ENCODE measurements around the gene KIRREL3. TPM values are rescaled to one million over a fixed set of nuclear protein-coding genes. Genes with fewer than 3 reads are reported as not detected.

Gene KIRREL3
- total RNA-seq, 1 donor from 2014 or later = not detected

DNA sequence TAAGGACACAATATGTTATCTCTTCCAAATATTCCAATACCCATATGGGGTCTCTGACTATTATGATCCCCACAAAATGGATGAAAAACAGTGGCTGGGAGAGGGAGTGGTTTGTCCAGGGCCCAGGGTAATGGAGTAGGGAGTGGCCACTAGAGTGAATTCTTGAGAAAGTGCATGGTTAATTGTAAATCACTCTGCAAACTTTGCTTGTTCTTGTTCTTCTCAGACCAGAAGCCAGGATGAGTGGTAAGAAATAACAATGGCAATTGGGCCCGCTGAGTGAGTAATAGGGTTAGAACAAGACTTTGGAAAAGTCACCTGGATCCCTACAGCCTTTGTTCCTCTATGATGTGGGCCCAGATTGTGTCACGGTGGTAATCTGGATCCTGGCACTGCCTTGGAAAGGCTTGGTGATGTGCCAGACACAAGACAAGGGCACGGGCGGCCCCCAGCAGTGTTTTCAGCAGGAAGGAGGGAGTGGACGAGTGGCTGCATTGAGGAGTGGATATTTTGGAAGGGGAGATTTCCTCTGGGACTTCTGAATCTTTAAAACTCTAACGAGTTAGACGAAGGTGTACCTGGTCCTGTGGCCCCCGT lies 18.2 kb upstream of the KIRREL3 start:
- Mint-ChIP-seq H3K27ac (no peak overlapping the region), H3K27me3 (ENCODE audit: low read depth) (no peaks in the 10 kb centered on the region), H3K4me3 (ENCODE audit: low read depth) (no peak overlapping the region), H3K36me3 (ENCODE audit: low read depth) (no peaks in the 10 kb centered on the region), H3K9me3 (no peaks in the 10 kb centered on the region), H3K4me1 (ENCODE audit: low read depth) (no peaks in the 10 kb centered on the region)
- intact Hi-C loops (cut with micrococcal nuclease) = no loop called here
- no peak for DNase-seq (ENCODE audit: low spot score)

DNA sequence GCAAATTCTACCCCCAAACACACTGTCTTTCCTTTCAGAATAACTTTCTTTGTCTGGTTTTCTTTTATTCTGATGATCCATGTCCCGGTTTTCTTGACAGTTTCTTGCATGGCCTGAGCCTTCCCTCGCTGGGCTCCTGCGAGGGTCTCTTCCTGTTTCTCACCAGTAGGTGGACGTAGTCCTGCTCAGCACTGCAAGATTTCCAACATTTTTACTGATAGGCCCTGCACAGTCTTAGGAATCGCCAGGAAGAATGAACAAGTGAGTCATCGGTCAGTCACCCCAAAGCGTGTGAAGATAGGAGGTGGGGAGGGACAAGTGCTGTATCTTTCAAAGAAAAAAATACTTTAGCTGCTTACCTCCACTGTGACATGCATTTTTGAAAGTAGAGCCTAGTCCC lies 16.9 kb upstream of the KIRREL3 start:
- Mint-ChIP-seq H3K36me3 (ENCODE audit: low read depth) (no peaks in the 10 kb centered on the region), H3K4me3 (ENCODE audit: low read depth) (no peak overlapping the region), H3K9me3 (no peaks in the 10 kb centered on the region), H3K4me1 (ENCODE audit: low read depth) (no peaks in the 10 kb centered on the region), H3K27ac (no peak overlapping the region), H3K27me3 (ENCODE audit: low read depth) (no peaks in the 10 kb centered on the region)
- DNase-seq (ENCODE audit: low spot score) = no peak
- intact Hi-C loops (cut with micrococcal nuclease) = no loop called here

DNA sequence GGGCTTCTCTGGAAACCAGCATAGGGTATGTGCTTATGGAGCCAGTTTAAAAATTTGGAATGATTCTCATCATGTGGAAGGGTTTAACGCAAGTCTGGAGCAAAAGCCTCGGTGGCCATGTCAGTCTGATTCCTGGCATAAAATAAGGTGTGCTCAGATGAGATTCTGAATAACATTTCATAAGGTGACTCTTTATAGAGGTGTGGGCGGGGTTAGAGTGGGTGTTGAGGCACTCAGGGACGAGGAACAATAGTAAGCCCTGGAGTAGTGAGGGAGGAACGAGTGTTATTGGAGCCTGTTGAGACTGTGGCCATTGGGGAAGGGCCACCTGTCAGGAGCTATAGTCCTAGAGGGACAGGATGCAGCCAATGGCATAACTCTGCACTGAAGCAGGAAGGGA lies 13.0 kb upstream of the KIRREL3 start:
- intact Hi-C loops (cut with micrococcal nuclease) = no loop called here
- no peak for DNase-seq (ENCODE audit: low spot score)
- Mint-ChIP-seq H3K4me3 (ENCODE audit: low read depth) (no peak overlapping the region), H3K4me1 (ENCODE audit: low read depth) (no peaks in the 10 kb centered on the region), H3K27me3 (ENCODE audit: low read depth) (no peaks in the 10 kb centered on the region), H3K36me3 (ENCODE audit: low read depth) (no peaks in the 10 kb centered on the region), H3K27ac (no peak overlapping the region), H3K9me3 (no peaks in the 10 kb centered on the region)

DNA sequence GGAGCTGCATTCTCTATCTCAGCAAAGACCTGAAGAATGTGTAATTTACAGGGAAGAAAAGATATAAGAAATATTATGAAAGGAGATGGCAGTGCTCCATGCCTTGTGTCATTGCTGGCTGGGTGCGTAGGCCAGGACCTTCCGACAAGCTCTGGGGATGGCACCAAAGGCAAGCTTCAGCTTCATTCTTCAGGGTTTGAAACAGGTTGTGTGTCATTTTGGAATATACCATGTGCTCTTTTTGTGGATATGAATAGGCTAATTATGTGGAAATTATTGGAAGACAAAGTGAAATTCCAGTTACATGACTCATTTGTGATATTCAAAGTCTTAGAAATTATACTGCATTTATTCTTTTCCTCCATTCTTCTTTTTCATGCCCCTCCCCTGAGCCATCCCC lies 5.7 kb upstream of the KIRREL3 start:
- Mint-ChIP-seq H3K4me1 (ENCODE audit: low read depth) (no peaks in the 10 kb centered on the region), H3K27me3 (ENCODE audit: low read depth) (peaks cover 40% of the 10 kb centered on the region), H3K36me3 (ENCODE audit: low read depth) (no peaks in the 10 kb centered on the region), H3K27ac (no peak overlapping the region), H3K9me3 (no peaks in the 10 kb centered on the region), H3K4me3 (ENCODE audit: low read depth) (no peak overlapping the region)
- no peak for DNase-seq (ENCODE audit: low spot score)
- intact Hi-C loops (cut with micrococcal nuclease) = no loop called here

DNA sequence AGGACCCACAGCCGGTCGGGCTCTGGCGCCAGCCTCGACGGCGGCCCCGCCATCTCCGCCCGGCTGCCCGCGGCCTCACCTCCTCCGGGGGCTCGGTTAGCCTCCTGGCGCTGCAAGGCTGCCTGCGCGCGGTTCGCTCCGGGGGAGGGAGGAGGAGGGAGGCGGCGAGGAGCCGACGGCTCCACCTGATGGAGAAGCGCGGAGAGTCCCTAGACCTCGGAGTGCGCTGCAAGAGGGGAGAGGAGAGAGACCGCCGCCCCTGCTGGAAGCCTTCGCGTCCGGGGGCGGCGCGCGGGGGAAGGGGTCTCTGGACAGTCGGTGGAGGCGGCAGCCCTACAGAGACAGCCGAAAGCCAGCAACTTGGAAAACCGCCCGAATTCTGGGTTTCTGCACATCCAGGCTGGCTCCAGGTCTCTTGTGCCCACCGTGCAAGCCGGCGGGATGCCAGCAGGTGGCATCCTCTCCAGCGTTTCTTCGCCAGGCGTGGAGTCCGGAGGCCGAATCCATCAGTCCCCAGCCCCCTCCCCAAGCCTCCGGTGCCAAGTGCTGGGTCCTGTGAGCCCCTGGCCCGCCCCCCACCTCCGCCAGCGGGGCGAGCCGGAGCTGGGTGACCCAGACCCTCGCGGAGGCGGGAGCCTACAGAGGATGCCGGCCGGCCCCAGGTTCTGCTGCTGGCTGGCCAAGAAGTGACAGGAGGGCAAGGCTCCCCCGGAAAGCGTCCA lies 2.9 kb upstream of the KIRREL3 start:
- intact Hi-C loops (cut with micrococcal nuclease) = no loop called here
- H3K27ac Mint-ChIP-seq = no peak overlapping the region
- no peak for DNase-seq (ENCODE audit: low spot score)

DNA sequence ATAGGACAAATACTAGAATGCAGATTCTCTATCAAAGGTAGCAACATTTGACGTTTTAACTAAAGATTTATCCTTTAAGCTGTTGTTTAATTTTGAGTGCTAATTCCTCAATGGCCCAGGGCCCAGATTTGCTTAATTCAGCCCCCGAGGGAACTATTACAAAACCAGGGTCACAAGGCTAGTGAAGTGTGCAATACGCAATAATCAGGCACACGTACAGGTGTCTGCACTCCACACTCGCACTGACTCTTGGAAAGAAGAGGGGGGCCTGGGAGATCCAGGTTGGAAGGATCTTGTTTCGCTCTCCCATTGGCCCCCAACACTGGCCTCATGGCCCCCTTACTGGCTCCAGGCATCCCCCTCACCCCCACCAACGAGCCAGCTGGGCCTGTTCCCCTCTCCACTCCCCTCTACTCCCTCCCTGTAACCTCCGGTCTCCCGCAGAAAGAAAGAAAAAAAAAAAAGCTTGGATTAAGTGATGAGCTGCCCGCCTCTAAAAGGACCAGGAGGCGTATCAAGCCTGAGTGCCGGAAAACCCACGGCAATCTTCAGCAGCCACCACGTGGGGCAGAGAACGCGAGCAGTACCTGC lies 2.2 kb upstream of the KIRREL3 start:
- H3K27ac Mint-ChIP-seq = no peak overlapping the region
- no peaks in the 10 kb centered on the region for H3K4me1 Mint-ChIP-seq (ENCODE audit: low read depth)
- H3K27me3 Mint-ChIP-seq (ENCODE audit: low read depth) = peaks cover 40% of the 10 kb centered on the region
- H3K36me3 Mint-ChIP-seq (ENCODE audit: low read depth) = no peaks in the 10 kb centered on the region
- H3K9me3 Mint-ChIP-seq = no peaks in the 10 kb centered on the region
- no peak overlapping the region for H3K4me3 Mint-ChIP-seq (ENCODE audit: low read depth)
- intact Hi-C loops (cut with micrococcal nuclease) = no loop called here
- DNase-seq (ENCODE audit: low spot score) = no peak

More for the DNA sequence above, 2.9 kb upstream of the KIRREL3 start:
- no peaks in the 10 kb centered on the region for H3K36me3 Mint-ChIP-seq (ENCODE audit: low read depth)
- no peaks in the 10 kb centered on the region for H3K9me3 Mint-ChIP-seq
- no peaks in the 10 kb centered on the region for H3K4me1 Mint-ChIP-seq (ENCODE audit: low read depth)
- no peak overlapping the region for H3K4me3 Mint-ChIP-seq (ENCODE audit: low read depth)
- peaks cover 40% of the 10 kb centered on the region for H3K27me3 Mint-ChIP-seq (ENCODE audit: low read depth)

DNA sequence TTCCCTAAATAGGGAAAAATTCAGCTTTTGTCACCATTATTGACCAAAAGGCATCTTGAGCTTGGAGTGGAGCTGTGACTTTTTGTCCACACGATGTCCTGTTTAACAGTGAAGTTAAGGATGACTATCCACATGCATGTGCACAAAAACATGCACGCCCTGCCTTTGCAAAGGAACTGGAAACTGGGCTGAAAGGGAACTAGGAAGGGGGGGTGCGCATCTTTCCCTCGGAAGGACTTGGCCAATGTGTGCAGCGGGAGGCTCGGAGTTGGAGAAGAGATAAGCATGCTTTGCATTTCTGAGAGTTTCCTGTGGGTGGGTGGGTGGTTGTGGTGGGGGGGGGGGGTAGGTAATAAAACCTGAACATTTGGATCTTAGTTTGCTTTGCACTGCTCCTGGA lies 411 bp upstream of the KIRREL3 start:
- Mint-ChIP-seq H3K4me1 (ENCODE audit: low read depth) (no peaks in the 10 kb centered on the region), H3K36me3 (ENCODE audit: low read depth) (no peaks in the 10 kb centered on the region), H3K27me3 (ENCODE audit: low read depth) (peaks cover 39% of the 10 kb centered on the region), H3K9me3 (no peaks in the 10 kb centered on the region), H3K27ac (no peak overlapping the region), H3K4me3 (ENCODE audit: low read depth) (no peak overlapping the region)
- no peak for DNase-seq (ENCODE audit: low spot score)
- intact Hi-C loops (cut with micrococcal nuclease) = no loop called here

DNA sequence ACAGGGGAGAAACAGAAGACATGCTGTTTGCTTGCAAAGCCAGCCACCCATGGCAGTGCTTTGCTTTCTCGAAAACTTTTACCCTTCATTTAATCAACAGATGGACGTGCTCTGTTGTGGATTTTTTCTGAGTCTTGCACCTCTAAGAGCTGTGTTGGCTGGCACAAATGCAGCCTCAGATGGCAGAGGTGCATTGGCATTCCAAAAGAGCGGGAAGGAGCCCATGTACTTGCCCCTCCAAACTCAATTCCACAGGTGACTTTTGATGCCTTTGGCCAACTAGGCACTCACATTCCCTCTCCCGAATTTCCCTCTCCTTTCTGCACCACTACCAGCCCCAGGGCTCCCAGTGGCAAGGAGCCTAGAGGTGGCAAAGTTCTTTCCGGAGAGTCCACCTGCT lies 1.2 kb downstream of the KIRREL3 start:
- Mint-ChIP-seq H3K27me3 (ENCODE audit: low read depth) (peaks cover 26% of the 10 kb centered on the region), H3K4me1 (ENCODE audit: low read depth) (no peaks in the 10 kb centered on the region), H3K27ac (no peak overlapping the region), H3K36me3 (ENCODE audit: low read depth) (no peaks in the 10 kb centered on the region), H3K4me3 (ENCODE audit: low read depth) (no peak overlapping the region), H3K9me3 (no peaks in the 10 kb centered on the region)
- intact Hi-C loops (cut with micrococcal nuclease) = loop anchor here (10.0 kb wide), 1 partner anchor 125 kb away; no protein-coding TSS in a partner anchor
- no peak for DNase-seq (ENCODE audit: low spot score)

DNA sequence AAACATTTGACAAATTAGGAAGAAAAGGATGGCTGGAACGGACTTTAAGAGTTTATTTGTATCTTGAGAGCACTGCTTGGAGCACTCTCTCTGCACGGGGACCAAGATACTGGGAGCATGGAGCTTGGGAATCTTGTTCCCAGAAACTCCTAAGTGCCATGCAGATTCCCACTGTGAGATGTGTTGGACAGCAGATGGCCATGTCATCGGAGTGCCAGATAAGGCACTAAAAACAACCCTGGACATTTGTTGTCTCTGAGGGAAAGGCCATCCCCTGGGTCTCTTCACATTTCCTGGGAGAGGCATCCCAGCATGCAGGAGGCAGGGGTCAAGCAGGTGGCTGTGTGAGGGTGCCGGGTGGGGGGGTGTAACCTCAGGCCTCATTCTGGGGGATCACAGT lies 2.9 kb downstream of the KIRREL3 start:
- no peaks in the 10 kb centered on the region for H3K36me3 Mint-ChIP-seq (ENCODE audit: low read depth)
- H3K27ac Mint-ChIP-seq = no peak overlapping the region
- H3K9me3 Mint-ChIP-seq = no peaks in the 10 kb centered on the region
- H3K27me3 Mint-ChIP-seq (ENCODE audit: low read depth) = peaks cover 17% of the 10 kb centered on the region
- H3K4me3 Mint-ChIP-seq (ENCODE audit: low read depth) = no peak overlapping the region
- intact Hi-C loops (cut with micrococcal nuclease) = loop anchor here (10.0 kb wide), 1 partner anchor 123 kb away; no protein-coding TSS in a partner anchor
- DNase-seq (ENCODE audit: low spot score) = no peak
- H3K4me1 Mint-ChIP-seq (ENCODE audit: low read depth) = no peaks in the 10 kb centered on the region

DNA sequence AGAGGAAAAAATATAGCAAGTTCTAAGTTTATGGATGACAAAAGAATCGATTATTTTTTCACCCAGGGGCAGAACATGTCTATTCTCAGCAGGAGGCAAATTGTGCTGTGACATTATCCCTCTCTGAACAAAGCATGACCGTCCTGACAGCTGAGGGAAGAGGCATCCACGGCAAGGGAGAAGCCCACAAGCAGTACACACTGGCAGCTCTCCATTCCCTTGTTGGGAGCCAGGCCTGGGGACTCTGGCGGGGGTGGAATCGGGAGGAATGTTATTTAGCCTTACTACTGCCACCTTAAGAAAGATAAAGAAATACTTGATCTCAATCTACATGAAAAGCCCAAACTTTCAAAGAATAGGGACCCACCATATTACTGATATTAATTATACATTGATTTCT lies 3.4 kb downstream of the KIRREL3 start:
- DNase-seq (ENCODE audit: low spot score) = no peak
- Mint-ChIP-seq H3K9me3 (no peaks in the 10 kb centered on the region), H3K4me3 (ENCODE audit: low read depth) (no peak overlapping the region), H3K36me3 (ENCODE audit: low read depth) (no peaks in the 10 kb centered on the region), H3K27ac (no peak overlapping the region), H3K4me1 (ENCODE audit: low read depth) (no peaks in the 10 kb centered on the region), H3K27me3 (ENCODE audit: low read depth) (peaks cover 14% of the 10 kb centered on the region)
- intact Hi-C loops (cut with micrococcal nuclease) = loop anchor here (10.0 kb wide), 1 partner anchor 122 kb away; no protein-coding TSS in a partner anchor

DNA sequence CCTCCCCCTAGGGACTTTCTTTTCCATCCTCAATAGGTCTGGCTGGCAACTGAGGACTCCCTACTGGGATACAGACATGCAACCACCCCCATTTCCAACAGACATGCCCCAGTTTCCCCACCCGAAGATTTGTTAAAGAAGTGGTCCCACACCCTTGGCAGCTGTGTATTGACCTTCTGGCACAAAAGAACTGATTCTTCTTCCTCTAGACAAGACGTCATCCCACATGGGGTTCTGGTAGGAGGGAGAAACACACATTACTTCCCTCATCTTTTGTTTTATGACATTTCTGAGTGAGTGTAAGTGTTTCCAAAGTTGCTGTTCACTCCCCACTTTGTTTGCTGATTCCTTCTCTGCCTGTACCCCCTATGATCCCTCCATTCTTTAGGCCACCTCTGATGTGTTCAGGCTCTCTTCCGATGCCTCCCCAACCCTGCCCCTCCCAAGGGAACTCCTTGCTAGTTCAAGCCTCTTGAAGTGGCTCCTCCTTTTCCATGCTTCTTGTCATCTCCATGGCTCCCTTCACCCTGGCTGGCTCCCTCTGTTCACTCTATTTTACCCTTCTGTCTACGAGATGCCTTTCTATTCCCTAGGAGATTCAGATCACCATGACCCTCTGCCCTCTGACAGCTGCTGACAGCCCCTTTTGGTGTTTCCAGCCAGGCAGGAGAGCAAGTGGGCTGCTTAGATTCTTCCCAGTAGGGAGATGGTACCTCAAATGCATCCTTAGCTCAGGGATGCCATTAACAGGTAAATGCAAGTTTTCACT lies 4.3 kb downstream of the KIRREL3 start:
- intact Hi-C loops (cut with micrococcal nuclease) = loop anchor here (10.0 kb wide), 1 partner anchor 121 kb away; no protein-coding TSS in a partner anchor
- no peak overlapping the region for H3K4me3 Mint-ChIP-seq (ENCODE audit: low read depth)
- no peaks in the 10 kb centered on the region for H3K4me1 Mint-ChIP-seq (ENCODE audit: low read depth)
- H3K27ac Mint-ChIP-seq = no peak overlapping the region
- peaks cover 8% of the 10 kb centered on the region for H3K27me3 Mint-ChIP-seq (ENCODE audit: low read depth)
- DNase-seq (ENCODE audit: low spot score) = no peak
- no peaks in the 10 kb centered on the region for H3K9me3 Mint-ChIP-seq
- H3K36me3 Mint-ChIP-seq (ENCODE audit: low read depth) = no peaks in the 10 kb centered on the region

DNA sequence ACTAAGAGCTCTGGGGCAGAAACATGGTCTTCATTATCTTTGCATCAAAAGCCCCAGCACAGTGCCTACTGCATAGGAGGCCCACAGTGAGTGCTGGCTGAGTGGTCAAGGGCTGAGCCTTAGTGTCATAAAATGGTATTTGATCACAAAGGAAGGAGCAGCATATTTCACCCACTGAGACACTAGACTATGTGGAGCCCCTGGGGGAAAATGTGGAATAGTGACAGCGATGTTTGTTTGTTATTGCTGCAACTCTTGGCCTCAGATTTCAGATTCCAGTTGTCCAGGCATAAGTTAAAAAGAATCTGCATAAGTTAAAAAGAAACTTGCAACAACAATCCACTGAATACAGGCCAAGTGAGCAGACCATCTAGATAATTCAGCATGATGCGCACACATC lies 7.0 kb downstream of the KIRREL3 start:
- DNase-seq (ENCODE audit: low spot score) = no peak
- intact Hi-C loops (cut with micrococcal nuclease) = loop anchor here (10.0 kb wide), 1 partner anchor 119 kb away; no protein-coding TSS in a partner anchor
- Mint-ChIP-seq H3K4me3 (ENCODE audit: low read depth) (no peak overlapping the region), H3K36me3 (ENCODE audit: low read depth) (no peaks in the 10 kb centered on the region), H3K9me3 (no peaks in the 10 kb centered on the region), H3K27ac (no peak overlapping the region), H3K4me1 (ENCODE audit: low read depth) (no peaks in the 10 kb centered on the region), H3K27me3 (ENCODE audit: low read depth) (peaks cover 11% of the 10 kb centered on the region)

DNA sequence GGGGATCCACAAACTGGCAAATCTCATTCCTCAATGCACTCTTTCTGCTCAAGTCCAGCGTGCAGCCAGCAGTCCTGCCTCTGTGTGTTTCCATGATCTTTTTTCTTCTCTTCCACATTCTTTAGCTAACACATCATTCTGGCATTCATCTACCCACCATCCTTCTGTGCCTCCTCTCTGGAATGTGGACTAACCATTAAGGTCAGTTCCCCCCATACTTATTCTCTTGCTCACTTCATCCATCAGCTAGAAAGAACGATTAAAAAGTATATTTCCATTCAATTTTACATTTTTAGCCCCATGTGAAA lies 7.8 kb downstream of the KIRREL3 start:
- Mint-ChIP-seq H3K4me3 (ENCODE audit: low read depth) (no peak overlapping the region), H3K36me3 (ENCODE audit: low read depth) (no peaks in the 10 kb centered on the region), H3K9me3 (no peaks in the 10 kb centered on the region), H3K27ac (no peak overlapping the region), H3K4me1 (ENCODE audit: low read depth) (no peaks in the 10 kb centered on the region), H3K27me3 (ENCODE audit: low read depth) (peaks cover 11% of the 10 kb centered on the region)
- DNase-seq (ENCODE audit: low spot score) = no peak
- intact Hi-C loops (cut with micrococcal nuclease) = loop anchor here (10.0 kb wide), 1 partner anchor 118 kb away; no protein-coding TSS in a partner anchor
